ENCODE measurements around the gene CYBA.

Gene CYBA

GRCh38 chr16:88642881-88643643, 7.8 kb downstream of the CYBA start:
- DNase-seq = no peak

DNA sequence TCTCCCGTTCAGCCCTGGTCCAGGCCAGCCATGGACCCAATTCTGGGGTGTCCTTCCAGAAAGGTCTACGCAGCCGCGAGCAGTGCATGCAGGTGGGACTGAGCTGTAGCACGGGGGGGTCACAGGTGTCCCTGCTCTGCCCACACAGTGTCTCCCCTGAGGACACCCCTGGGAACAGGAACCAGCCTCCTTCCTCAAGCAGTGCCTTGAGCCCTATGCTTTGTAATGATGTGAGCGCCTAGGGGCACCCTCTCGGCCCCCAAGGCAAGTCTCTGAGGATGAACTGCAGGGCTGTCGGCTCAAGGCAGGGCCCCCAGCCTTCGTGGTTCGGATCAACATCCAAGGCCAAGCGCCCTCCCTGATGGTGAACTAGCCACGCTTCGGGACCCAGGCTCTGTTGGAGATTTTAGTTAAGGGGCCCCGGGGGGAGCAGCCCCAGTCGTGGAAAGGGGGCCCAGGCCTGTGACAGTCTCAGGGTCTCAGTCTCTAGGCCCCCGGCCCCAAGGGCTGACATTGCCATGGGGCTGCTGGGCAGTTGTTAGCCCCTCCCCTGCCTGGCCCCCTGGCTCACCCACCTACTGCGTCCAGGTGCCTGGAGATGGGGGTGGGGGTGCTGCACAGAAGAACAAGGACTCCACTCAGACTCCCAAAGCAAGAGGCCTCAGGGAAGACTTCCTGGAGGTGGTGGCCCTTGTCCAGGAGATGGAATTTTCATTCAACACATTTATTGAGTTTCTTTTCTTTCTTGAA, 10.2 kb downstream of the CYBA start:
- no peak for DNase-seq

GRCh38 chr16:88640039-88640495, 10.8 kb downstream of the CYBA start:
- no peak for DNase-seq

DNA sequence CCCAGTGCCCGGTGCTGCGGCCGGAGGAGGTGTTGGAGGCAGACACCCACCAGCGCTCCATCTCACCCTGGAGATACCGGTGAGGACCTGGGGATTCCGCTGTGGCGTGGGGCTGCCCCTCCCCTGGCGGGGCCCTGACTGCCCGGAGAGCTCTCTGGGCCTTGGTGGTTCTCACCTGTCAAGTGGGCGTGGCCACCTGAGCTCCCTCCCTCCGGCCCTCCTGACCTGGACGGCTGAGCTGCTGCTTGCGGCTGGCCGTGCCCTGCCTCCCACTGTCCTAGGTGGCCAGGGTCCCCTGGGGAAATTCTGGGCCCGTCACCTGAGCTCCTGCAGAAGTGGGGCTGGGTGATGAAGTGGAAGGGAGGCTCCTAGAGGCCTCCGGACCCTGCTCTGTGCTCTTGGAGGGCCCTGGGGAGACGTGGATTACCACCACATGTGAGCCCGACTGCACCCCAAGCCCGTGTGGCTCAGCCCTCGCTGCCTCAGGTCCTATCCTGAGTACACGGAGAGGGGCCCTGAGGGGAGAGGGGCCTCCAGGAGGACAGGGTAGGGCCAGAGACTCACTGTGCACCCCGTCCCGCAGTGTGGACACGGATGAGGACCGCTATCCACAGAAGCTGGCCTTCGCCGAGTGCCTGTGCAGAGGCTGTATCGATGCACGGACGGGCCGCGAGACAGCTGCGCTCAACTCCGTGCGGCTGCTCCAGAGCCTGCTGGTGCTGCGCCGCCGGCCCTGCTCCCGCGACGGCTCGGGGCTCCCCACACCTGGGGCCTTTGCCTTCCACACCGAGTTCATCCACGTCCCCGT, 11.4 kb downstream of the CYBA start:
- DNase-seq = no peak

DNA sequence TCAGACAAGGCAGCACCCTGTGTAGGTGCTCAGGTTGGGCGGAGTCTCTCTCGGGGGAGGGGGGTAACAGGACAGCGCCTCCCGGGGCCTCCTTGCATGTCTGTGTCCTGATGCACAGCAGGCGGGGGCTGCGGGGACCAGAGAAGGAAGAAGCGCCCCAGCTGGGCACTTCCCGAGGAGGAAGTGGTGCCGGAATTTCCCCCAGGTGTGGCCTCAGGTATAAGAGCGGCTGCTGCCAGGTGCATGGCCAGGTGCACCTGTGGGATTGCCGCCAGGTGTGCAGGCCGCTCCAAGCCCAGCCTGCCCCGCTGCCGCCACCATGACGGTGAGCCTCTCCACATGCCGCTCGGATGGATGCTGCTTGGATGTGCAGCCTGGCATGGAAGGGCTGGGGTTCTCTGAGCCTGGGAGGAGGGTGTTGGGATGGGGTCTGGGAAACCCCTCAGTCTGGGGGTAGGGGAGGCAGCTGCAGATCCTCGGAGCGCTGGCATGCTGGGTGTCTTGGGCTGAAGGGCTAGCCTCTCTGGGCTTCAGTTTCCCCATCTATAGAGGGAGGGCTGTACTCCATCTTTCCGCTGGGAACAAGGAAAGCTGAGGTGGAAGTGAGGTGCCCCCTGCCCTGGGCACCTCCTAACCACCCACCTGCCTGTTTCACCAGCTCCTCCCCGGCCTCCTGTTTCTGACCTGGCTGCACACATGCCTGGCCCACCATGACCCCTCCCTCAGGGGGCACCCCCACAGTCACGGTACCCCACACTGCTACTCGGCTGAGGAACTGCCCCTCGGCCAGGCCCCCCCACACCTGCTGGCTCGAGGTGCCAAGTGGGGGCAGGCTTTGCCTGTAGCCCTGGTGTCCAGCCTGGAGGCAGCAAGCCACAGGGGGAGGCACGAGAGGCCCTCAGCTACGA, 12.3 kb downstream of the CYBA start, which contains the start of gene IL17C:
Gene IL17C (plus strand): TSS at position 250 of the 908 bp plus-strand sequence. CDS start 70 bp downstream, at position 320.
- DNase-seq = peak; percentile 6

- DNase-seq = no peak
Measured at GRCh38 chr16:88636488-88637265, 14.2 kb downstream of the CYBA start.

DNA sequence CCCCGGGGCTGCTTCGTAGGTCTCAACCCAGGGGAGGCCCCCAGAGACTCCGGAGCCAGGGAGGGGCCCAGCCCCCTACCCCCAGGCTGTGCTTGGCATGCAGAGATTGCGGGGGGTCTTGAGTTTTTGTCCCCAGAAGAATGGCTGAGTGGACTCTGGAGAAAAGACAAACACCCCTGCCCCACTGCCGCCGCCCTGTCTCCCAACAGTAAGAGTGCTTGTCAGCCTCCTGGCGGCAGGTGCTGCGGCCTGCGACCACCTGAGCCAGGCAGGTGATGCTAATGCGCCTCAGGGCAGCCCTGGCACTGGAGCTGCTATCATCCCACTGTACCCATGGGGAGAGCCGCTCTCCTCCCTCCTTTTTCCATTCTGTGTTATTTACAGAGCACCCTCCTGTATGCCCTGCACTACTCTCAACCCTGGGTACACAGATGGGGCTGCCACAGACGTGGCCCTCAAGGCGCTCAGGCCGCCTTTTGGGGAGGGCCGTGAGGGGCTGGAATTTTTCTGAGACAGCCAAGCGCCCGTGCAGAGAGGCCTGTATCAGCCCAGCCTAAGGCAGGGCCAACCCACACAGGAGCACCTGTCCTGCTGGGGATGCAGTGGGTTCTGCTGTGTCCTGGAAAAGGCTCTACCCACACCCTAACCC, 15.1 kb downstream of the CYBA start:
- no peak for DNase-seq

DNA sequence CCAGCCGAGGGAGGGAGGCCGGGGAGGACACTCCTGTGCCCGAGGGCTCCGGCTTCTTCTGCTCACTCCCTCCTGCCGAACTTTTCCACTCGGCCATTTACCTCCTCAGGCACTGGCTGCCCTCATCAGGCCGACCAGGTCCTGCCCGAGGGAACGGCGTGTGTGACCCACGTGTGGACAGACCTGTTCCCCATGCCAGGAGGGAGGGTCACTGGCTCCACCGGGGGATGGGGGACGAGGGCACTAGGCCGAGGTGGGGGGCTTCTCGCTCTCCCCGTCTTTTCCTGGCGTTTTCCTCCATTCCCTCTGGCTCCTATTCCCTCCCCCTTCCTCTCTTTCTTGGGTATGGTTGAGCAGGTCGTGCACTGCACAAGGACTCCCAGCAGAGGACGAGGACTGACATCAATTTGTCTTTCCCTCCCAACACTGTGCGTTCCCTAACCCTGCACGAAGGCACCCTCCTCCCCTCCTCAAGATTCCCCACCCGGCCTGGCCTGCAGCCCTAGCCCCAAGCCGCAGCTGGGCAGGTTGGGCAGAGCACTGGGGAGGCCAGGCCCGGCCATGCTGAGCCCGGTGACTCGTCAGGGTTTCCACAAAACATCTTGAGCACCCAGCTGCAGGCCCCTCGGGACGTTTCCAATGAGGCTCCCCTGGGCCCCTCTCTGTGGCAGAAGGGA, 15.7 kb downstream of the CYBA start:
- DNase-seq = no peak

DNA sequence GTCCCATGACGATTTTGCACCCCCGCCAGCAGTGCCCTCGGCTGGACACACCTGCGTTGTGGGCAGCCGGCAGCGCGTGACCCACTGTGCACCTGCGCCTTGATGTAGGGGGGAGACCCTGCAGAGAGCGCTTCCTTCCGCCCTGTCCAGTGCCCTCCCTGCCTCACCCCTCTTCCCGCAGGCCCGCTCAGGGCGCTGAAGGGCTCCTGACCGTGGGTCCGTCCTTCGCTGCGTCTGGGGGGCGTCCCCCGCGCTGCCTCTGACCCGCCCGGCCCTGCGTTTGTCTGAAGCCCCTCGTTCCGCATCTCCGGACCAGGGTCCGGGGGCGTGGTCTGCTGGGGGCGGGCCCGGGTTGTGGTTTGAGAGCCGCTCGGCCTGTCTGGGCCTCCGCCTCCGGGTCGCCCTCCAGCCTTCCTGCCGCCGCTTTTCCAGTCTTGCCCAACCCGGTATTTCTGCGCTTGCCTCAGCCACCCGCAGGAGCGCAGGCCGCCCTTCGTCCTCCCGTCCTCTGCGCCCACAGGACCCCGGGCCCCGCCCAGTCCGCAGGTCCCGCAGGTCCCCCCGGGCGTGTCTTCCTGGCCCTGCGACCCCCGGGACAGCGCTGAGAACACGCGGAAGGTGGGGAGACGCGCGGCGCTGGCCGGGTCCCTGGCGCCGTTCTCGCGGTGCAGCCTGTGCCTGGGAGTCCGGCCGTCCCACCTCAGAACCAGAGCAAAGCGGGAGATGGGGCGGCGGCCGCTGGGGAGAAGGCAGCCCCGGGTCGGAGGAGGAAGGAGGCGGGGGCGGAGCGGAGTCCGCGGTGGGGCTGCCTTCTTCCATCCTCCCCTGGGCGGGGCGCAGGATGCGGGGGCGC, 16.5 kb downstream of the CYBA start:
- no peak for DNase-seq

DNA sequence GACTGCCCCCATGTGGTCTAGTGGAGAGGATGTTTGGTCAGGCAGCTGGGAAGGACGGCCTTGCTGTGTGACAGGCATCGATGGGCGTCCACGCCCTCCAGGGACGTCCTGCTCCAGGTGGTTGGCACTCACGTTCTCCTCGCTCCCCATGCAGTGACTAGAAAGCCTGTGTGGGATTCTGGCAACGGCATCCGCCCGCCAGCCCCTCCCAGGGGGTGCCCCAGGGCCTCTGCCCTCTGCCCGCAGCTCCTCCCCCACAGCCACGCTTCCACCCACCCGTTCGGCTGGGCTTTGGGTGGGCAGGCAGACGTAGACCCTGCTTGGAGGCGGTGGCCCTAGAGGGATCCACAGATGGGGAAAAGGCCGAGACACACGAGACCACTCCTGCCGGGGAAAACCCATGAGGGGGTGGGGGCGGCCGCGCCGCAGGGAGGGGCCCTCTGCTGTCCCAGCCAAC, 17.1 kb downstream of the CYBA start:
- DNase-seq = no peak

DNA sequence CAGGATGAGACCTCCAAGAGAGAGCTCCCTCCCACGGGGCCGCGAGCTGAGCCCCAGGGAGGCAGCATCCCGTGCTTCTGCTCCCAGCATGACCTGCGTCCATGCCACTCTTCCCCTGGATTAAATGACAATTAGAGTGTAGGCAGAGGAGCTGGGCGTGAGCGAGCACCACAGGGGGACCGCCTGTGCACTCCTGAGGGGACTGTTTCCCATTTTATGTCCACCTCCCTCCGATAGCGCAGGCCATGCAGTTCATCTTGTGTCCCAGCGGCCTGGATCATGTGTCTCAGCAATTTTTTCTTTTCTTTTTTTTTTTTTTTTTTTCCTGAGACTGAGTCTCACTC, 18.3 kb downstream of the CYBA start:
- DNase-seq = no peak

- DNase-seq = no peak
Measured at GRCh38 chr16:88631920-88632586, 18.8 kb downstream of the CYBA start.

GRCh38 chr16:88631384-88631783, 19.5 kb downstream of the CYBA start:
- DNase-seq = no peak

GRCh38 chr16:88630941-88631340, 19.9 kb downstream of the CYBA start:
- no peak for DNase-seq

GRCh38 chr16:88630433-88630832, 20.4 kb downstream of the CYBA start:
- no peak for DNase-seq

- no peak for DNase-seq
Measured at GRCh38 chr16:88629835-88630234, 21.0 kb downstream of the CYBA start.

- no peak for DNase-seq
Measured at GRCh38 chr16:88628512-88628974, 22.3 kb downstream of the CYBA start.
